ENCODE measurements around the gene ACSL6.

The ACSL6 gene

DNA sequence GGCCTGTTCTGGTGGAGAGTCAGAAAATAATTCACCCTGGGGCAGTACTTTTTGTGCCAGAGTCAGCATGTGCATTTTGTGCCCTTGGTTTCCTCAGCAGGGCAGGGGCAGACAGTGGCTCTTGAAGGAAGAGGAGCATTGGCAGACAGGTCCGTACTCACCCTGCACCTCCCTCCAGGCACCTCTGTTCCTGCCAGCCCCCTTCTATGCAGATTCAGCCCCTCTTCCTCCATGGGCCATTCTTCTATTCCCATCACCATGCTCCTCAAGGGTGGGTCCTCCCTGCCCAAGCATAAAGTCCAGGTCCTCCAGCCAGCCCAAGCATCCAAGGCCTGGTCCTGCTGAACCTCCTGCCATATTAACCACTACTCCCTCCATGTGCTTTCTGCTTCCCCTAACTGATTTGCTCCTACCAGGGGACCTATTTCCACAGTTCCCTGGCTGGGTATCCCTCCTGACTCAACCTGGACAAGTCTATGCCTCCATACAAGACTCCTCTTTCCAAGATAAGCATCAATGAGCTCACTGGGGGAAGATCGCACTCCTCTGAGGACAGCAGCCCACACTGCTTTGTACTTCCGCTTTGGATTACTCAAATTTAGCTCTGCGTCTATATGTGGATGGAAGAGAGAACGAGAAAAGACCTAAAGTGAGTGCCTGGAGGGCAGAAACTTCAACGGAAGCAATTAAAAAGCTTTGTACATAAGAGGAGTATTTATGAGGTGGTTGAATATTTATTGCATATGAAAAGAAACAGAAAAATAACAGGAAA, 9.3 kb upstream of the ACSL6 start:
- H3K27ac ChIP-seq: no peak overlapping the region
- TF ChIP-seq ZFX (IDR thresholded peaks at IDR 0.05): no peak
- TF ChIP-seq, protein P1, sequence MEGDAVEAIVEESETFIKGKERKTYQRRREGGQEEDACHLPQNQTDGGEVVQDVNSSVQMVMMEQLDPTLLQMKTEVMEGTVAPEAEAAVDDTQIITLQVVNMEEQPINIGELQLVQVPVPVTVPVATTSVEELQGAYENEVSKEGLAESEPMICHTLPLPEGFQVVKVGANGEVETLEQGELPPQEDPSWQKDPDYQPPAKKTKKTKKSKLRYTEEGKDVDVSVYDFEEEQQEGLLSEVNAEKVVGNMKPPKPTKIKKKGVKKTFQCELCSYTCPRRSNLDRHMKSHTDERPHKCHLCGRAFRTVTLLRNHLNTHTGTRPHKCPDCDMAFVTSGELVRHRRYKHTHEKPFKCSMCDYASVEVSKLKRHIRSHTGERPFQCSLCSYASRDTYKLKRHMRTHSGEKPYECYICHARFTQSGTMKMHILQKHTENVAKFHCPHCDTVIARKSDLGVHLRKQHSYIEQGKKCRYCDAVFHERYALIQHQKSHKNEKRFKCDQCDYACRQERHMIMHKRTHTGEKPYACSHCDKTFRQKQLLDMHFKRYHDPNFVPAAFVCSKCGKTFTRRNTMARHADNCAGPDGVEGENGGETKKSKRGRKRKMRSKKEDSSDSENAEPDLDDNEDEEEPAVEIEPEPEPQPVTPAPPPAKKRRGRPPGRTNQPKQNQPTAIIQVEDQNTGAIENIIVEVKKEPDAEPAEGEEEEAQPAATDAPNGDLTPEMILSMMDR (conservative IDR thresholded peaks at IDR 0.05): no peak

DNA sequence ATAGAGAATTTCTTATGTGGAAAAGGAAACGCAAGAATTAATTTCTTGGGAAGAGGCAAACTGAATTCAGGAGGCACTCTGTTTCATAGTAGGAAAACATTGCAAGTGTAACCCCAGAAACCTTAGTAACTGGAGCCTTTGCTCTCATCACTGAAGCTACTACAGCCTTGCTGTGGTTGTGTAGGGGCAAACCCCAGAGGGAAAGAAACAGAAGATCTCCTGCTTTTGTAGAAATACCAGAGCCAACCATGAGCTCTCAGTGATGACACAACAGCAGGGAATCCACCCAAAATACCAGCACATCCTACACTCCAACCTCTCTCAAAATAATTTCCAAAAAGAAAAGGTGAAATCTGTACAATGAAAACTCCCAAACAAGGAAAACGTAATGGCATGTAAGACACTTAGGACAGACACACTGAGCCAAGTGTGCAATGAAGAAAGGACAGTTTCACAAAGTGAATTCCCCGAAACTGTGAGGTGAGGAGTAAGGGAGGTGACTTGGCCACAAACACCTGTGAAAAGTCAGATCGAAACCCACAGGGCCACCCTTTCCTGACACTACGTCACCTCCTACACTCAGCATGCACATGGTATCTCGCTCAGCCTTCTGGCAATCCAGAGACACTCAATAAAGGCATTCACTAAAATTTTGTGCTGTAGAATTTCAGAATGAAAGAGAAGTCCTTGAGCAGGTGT, 8.5 kb upstream of the ACSL6 start:
- TF ChIP-seq ZFX (IDR thresholded peaks at IDR 0.05): no peak
- TF ChIP-seq, protein P1 (conservative IDR thresholded peaks at IDR 0.05): no peak
- H3K27ac ChIP-seq: no peak overlapping the region

DNA sequence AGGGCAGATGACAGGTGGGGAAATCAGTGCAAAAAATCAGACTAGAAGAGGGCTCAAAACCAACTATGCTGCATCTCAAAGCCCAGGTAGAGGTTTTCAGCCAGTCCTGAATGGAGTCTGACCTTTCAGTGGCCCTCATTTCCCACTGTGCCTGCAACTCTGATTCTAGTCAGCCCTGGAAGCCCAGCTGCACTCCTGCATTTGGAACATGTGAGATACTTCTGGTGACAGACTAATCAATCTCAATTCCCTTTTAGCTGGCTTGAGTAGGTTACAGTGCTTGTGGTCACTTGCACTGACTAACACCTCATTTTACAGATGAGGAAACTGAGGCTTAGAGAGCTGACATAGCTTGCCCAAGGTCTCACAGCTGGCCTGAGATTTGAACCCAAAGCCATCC, 7.9 kb upstream of the ACSL6 start:
- H3K27ac ChIP-seq: no peak overlapping the region
- TF ChIP-seq, protein P1 (conservative IDR thresholded peaks at IDR 0.05): no peak
- no peak for TF ChIP-seq ZFX (IDR thresholded peaks at IDR 0.05)

DNA sequence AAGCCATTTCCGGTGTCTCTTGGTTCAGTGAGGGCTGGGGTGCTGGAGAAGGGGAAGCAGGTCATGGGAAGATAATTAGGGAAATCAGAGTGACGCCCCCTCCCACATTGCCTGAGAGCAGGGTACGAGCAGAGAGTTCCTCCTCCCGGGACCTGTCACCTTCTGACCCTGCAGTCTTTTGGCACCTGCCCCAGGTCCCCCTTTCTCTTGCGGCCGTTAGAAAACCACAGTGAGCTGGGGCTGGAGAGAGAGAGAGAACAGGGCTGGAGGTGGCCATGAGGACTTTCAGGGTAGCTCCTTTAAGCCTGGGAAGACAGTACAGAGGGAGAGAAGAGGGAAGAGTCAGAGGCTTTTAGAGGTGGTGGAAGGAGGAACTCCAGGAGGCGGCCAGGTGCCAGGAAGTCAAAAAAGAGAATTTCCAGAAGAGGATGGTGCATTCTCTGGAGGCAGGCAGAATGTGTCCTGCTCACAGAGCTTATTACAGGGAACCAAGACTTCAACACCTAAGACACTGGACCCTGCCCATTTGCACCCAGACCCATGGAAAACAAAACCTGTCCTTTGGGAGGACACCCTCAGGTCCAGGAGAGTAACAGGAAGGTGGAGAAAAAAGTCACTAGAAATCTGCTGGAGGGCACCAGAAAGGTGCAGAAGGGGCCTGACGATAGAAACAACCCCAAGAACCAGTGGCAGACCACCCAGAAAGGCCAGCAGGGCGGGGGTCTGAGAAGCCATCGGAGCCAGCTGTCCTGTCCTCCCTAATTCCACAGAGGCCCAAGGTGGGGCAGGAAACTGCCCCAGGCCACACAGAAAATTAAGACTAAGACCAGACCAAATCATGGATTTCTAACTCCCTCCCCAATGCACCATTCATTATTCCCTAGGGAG, 6.5 kb upstream of the ACSL6 start:
- no peak overlapping the region for H3K27ac ChIP-seq
- no peak for TF ChIP-seq ZFX (IDR thresholded peaks at IDR 0.05)
- TF ChIP-seq, protein P1 (conservative IDR thresholded peaks at IDR 0.05): no peak

DNA sequence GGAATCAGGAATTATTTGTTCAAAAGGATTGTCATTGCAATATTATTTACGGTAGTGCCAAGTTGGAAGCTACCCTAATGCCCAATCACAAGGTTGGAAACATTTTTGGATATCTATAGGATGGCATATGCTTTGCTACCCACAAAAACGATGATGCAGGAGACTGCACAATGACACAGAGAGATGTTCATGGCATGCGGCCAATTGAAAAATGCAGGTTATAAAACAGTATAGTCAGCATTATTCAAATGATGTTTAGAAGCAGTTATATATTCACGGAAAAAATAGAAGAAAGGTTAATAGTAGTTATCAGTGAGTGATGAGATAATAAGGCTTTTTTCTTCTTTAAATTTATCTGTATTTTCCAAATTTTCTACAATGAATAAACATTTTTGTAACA, 5.9 kb upstream of the ACSL6 start:
- TF ChIP-seq, protein P1 (conservative IDR thresholded peaks at IDR 0.05): no peak
- TF ChIP-seq ZFX (IDR thresholded peaks at IDR 0.05): no peak
- no peak overlapping the region for H3K27ac ChIP-seq

GRCh38 chr5:132016721-132017250, 5.3 kb upstream of the ACSL6 start:
- no peak for TF ChIP-seq ZFX (IDR thresholded peaks at IDR 0.05)
- TF ChIP-seq, protein P1 (conservative IDR thresholded peaks at IDR 0.05): no peak
- H3K27ac ChIP-seq: no peak overlapping the region
